Measurements from ENCODE around the gene RHOF. TPM values are rescaled to one million over a fixed set of nuclear protein-coding genes. Genes with fewer than 3 reads are reported as not detected.

RHOF gene
- total and polyA plus RNA-seq, 2 experiments from 2014 or later: 2.4 to 6.7 TPM

- in situ Hi-C loops (cut with MboI): no loop called here
- peaks cover 11% of the 10 kb centered on the region for H3F3A ChIP-seq (ENCODE audit: insufficient read depth)
- H4K20me1 ChIP-seq (ENCODE audit: insufficient read depth): no peaks in the 10 kb centered on the region
- H3K27me3 ChIP-seq (replicated peaks; ENCODE audit: insufficient read depth): no peaks in the 10 kb centered on the region
- no peaks in the 10 kb centered on the region for H3K9me2 ChIP-seq (ENCODE audit: insufficient read depth)
- H3K9me3 ChIP-seq (ENCODE audit: low read depth): no peaks in the 10 kb centered on the region
- no peak overlapping the region for H3K9ac ChIP-seq
- peaks cover 18% of the 10 kb centered on the region for H3K4me1 ChIP-seq (ENCODE audit: insufficient read depth)
- no peak overlapping the region for H3K4me2 ChIP-seq (ENCODE audit: unreplicated experiment)
- no peak for TF ChIP-seq EZH2phosphoT487 (IDR thresholded peaks at IDR 0.05; ENCODE audit: insufficient read depth, low read depth)
- no peak for TF ChIP-seq EZH2 (IDR thresholded peaks at IDR 0.05; ENCODE audit: insufficient read depth, poor library complexity, severe bottlenecking)
- H3K27ac ChIP-seq: no peak overlapping the region
- H3K4me3 ChIP-seq: no peak overlapping the region
- WGBS, 2 experiments (ENCODE audit: low coverage in 1 of 2, low lambda C conversion rate in 2 of 2, missing lambda C conversion rate in 2 of 2): 77 to 79% methylated on average over 10 to 14 of the region's 14 CpGs
- DNase-seq: no peak
- peaks cover 7% of the 10 kb centered on the region; the same call in 1 of the 2 replicates for H3K36me3 ChIP-seq (ENCODE audit: low read depth)
- H2AFZ ChIP-seq: no peak overlapping the region
- peaks cover 84% of the 10 kb centered on the region for H3K79me2 ChIP-seq (ENCODE audit: insufficient read depth)
Measured at GRCh38 chr12:121807642-121808347, 14.3 kb upstream of the RHOF start.

GRCh38 chr12:121806546-121807423 is 13.3 kb upstream of the RHOF start:
- in situ Hi-C loops (cut with MboI): no loop called here

GRCh38 chr12:121806009-121806545 is 12.6 kb upstream of the RHOF start:
- in situ Hi-C loops (cut with MboI): no loop called here
- peaks cover 29% of the 10 kb centered on the region for H3K4me1 ChIP-seq (ENCODE audit: insufficient read depth)
- H3K27me3 ChIP-seq (replicated peaks; ENCODE audit: insufficient read depth): no peaks in the 10 kb centered on the region
- H3K9ac ChIP-seq: peak overlapping the region; percentile 99
- DNase-seq: peak; percentile 40
- H3K36me3 ChIP-seq (ENCODE audit: low read depth): peaks cover 7% of the 10 kb centered on the region; the same call in 1 of the 2 replicates
- peak overlapping the region; percentile 80 for H3K4me3 ChIP-seq
- WGBS, 2 experiments (ENCODE audit: low coverage in 1 of 2, low lambda C conversion rate in 2 of 2, missing lambda C conversion rate in 2 of 2): 2% methylated on average over 16 of the region's 16 CpGs
- H3K79me2 ChIP-seq (ENCODE audit: insufficient read depth): peaks cover 84% of the 10 kb centered on the region
- no peaks in the 10 kb centered on the region for H4K20me1 ChIP-seq (ENCODE audit: insufficient read depth)
- H3K9me3 ChIP-seq (ENCODE audit: low read depth): no peaks in the 10 kb centered on the region
- peak overlapping the region; percentile 98 for H3K4me2 ChIP-seq (ENCODE audit: unreplicated experiment)
- peaks cover 23% of the 10 kb centered on the region for H3F3A ChIP-seq (ENCODE audit: insufficient read depth)
- peak overlapping the region; percentile 47 for H3K27ac ChIP-seq
- no peaks in the 10 kb centered on the region for H3K9me2 ChIP-seq (ENCODE audit: insufficient read depth)
- no peak for TF ChIP-seq EZH2 (IDR thresholded peaks at IDR 0.05; ENCODE audit: insufficient read depth, poor library complexity, severe bottlenecking)
- TF ChIP-seq EZH2phosphoT487 (IDR thresholded peaks at IDR 0.05; ENCODE audit: insufficient read depth, low read depth): no peak
- no peak overlapping the region for H2AFZ ChIP-seq

More at GRCh38 chr12:121806546-121807423, 13.3 kb upstream of the RHOF start:
- peak; percentile 66 for DNase-seq
- Histone ChIP-seq H3F3A (ENCODE audit: insufficient read depth) (peaks cover 21% of the 10 kb centered on the region), H4K20me1 (ENCODE audit: insufficient read depth) (no peaks in the 10 kb centered on the region), H3K4me1 (ENCODE audit: insufficient read depth) (peaks cover 24% of the 10 kb centered on the region), H3K4me3 (peak overlapping the region; percentile 80), H3K36me3 (ENCODE audit: low read depth) (peaks cover 7% of the 10 kb centered on the region; the same call in 1 of the 2 replicates), H3K9me2 (ENCODE audit: insufficient read depth) (no peaks in the 10 kb centered on the region), H3K27ac (peak overlapping the region; percentile 47), H3K9ac (peak overlapping the region; percentile 99), H3K79me2 (ENCODE audit: insufficient read depth) (peaks cover 84% of the 10 kb centered on the region), H3K4me2 (ENCODE audit: unreplicated experiment) (peak overlapping the region; percentile 98), H3K9me3 (ENCODE audit: low read depth) (no peaks in the 10 kb centered on the region), H2AFZ (no peak overlapping the region), H3K27me3 (replicated peaks; ENCODE audit: insufficient read depth) (no peaks in the 10 kb centered on the region)
- WGBS, 2 experiments (ENCODE audit: low coverage in 1 of 2, low lambda C conversion rate in 2 of 2, missing lambda C conversion rate in 2 of 2): 27 to 36% methylated on average over 21 of the region's 21 CpGs
- TF ChIP-seq EZH2phosphoT487 (IDR thresholded peaks at IDR 0.05; ENCODE audit: insufficient read depth, low read depth) (no peak), EZH2 (IDR thresholded peaks at IDR 0.05; ENCODE audit: insufficient read depth, poor library complexity, severe bottlenecking) (no peak)
